ENCODE results near the gene GPR61.

GPR61 gene

DNA sequence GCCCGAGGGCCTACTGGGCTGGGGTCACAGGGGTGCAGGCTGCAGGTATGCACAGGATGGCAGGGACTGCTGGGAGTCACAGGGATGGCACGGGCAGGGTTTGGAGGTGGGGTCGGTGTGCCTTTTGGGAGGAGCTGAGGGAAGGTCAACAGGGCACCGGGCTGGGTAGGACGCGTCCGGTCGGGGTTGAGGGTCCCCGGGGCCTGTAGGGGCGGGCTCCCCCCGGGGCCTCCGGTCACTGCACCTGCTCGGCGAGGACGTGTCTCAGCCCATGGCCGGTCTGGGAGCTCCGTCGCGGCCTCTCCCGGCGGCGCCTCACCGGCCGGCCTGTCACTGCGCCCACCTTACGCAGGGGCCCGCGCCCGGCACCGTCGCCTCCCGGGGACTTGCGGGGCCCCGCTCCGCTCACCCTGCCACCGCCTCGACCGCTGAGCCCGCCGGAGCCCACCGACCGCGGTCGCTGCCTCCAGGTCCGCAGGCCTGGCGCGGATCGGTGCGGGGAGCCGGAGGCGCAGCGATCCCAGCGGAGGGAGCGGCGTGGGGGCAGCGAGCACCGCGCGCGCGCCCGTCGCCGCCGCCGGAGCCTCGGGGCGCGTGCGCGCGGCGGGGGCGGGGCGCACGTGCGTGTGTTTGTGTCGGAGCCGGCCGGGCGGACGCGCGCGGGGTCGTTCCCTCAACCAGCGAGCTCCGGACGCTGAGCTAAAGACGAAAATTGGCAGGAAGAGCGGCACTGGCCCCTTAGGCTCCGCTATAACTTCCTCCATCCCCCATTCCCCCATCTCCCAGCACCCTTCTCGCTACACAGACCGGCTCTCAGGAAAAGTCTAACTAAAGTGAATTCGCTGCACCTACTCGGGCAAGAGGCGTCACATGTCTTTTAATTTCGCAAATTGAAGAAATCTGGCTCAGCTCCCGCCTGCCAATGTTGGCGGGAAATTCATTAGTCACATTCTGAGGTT, 30.2 kb upstream of the GPR61 start, which contains the start of gene AMIGO1:
Gene AMIGO1 (minus strand): TSS at position 552 of the 959 bp plus-strand sequence. CDS start 815 bp downstream, outside the sequence.
- DNase-seq, result peak; percentile 54

DNA sequence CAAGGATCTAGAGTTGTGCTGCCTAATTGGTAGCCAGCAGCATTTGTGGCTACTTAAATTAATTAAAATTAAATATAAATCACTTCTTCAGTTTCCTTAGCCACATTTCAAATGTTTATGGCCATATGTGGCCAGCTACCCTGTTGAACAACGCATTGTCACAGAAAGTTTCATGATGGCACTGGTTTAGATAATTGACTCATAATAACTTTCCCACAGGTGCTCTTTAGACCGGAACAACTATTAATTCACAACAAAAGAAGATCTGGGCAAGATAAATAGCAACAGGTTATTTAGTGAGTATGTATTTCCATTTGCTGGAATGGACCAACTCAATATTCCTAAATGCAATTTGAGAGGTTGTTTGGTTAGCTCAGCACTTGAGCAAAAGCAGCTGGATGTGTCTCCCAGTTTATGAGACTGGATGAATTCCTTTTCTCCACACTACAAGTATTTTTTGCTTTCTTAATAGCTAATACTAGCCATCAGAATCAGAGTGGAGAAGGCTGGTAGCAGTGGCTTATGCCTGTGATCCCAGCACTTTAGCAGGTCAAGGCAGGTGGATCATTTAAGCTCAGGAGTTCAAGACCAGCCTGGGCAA, 26.5 kb upstream of the GPR61 start:
- no peak for DNase-seq

DNA sequence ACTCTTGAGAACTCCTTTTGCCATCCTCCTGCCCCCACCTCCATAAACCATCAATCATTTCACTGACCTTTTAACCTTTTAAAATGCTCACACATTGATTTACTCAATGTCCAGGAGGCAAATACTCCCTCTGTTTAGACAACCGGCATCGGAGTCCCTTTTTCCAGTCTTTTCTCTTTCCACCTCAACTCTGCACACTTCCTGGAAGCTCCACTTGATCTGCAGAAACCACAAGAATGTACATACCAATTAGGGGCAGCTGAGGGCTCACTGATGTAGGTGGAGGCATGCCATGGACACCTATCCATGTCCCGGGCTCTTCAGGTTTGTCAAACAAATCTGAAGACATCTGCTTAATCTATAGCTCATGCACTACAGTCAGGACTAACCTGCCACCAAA, 24.8 kb upstream of the GPR61 start:
- DNase-seq, result no peak

DNA sequence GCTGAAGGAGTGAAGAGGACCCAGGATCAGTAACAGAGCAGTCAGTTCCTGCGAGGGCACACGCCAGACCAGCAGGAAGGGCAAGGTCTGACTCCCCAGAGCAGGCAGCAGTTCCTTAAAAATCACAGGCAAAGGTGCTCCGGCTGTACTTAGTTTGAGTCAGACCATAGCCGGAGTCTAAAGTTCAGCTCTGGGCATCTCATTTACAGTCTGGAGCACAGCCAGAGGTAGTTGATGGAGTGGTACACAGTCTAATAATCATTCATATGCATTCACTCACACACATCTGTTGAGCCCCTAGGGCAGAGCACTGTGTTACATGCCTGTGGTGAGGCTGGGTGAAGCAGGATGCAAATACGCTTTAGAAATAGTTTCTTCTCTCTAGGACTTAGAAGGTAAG, 22.8 kb upstream of the GPR61 start:
- no peak for DNase-seq

DNA sequence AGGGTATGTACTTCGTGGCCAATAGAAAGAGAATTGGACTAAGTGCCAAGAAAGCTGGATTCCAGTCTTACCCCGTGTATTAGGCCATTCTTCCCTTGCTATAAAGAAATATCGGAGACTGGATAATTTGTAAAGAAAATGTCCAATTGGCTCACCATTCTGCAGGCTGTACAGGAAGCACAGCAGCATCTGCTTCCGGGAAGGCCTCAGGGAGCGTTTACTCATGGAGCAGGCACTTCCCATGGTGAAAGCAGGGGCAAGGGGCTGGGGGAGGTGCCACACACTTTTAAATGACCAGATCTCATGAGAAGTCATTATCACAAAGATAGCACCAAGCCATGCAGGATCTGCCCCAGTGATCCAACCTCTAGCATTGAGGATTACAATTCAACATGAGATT, 22.3 kb upstream of the GPR61 start:
- no peak for DNase-seq

DNA sequence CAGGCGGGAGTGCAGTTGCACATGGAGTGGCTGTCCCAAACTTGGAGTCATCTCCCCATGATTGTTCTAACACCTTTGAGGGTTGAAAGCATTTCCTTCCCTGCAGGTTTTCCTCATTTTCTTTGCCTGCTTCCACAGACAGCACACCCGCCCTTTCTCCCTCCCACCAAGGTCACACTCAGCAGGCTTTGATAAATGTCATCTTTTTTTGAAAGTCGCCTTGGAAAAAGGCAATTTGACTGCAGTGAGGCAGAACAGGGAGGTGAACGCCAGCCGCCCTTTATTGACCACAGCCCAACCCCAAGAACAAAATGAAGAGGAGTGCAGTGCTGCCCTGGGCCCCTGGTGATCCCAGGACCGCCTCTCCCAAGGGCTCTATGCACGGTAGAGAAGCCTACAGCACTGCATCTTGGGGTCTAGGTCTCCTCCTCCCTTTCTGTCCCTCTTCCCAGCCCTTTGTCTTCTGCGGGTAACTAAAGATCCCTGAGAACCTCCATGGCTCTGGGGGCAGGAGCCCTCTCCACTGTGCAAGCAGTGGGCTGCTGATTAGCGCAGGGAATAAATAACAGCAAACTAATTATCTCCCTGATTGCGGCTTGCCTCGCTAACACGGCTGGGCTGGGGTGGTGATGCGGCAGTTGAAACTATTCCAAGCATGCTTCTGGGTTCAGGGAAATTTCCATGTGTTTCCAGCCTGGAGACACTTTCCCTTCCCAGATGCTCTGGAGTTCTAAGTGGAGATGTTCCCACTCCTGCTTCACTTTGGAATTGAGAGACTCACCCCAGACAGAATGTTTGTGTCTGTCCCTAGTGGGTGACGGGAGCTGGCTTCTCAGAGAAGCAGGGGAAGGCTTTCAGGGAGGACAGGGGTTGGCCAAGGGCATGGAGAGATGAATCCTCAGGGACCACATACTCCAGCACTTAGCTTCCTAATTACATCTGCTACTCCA, 18.4 kb upstream of the GPR61 start:
- DNase-seq, result no peak

DNA sequence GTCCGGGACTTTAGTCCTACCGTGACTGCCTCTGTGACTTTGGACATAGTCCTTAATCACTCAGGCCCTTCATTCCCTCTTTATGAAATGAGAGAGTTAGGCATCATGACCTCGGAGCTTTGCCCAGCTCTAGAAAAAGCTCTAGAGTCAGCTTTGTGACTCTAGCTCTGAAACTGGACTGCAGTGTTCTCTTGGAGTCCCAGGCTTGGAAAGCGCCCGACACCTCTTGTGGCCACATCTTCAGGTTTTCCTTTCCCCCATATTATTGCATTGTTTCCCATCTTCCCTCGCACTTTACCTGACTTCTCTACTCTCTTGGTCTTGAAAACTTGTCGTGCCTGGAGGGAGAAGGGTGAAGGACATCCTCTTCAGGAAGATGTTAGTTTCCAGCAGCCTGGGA, 17.6 kb upstream of the GPR61 start:
- DNase-seq, result no peak

DNA sequence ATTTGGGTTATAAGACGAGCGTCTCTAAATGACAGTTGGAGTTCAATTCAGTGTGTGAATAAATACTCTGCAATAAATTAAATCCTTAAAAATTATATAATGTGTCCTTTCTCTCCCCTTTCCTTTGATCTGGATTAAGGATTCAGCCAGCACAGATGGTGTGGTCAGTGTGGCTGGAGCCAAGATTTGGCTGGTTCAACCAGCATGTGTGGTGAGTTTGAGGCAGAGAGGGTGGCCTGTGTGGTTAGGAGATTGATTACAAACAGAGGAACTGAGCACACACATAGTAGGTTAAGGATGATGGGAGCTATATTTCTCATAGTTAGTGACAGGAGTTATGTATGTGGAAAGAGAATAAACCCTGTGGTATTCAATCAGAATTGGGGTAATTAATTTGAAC, 16.0 kb upstream of the GPR61 start:
- no peak for DNase-seq

DNA sequence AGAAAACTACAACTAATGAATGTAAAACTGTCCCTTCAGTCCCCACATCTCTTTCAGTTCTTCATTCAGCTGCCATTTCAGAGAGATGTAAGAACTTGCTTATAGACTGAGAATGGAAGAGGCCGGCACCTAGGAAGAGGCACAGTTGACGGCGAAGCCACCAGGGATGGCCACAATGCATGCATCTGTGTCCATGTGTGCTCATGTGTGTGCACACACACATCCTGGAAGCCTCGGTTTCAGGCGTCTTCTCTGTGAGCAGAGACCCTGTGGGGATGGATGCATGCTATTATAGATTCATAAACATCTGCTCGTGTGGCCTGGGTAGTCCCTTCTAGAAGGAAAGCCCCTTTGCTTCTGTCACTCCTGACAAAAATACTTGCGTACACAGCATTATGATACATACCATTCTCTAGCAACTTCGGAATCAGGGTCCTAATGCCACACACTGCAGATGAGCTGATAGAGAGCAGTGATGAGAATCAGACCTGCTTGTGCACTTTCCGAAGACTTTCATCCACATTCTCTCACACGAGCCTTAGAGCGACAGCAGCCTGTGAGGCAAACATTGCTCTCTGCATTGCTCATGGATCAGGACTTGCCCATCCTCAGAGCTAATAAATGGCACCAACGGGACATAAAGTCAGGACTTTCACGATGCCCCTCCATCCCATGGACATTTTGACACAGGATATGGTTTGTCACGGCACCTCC, 12.4 kb upstream of the GPR61 start:
- no peak for DNase-seq

DNA sequence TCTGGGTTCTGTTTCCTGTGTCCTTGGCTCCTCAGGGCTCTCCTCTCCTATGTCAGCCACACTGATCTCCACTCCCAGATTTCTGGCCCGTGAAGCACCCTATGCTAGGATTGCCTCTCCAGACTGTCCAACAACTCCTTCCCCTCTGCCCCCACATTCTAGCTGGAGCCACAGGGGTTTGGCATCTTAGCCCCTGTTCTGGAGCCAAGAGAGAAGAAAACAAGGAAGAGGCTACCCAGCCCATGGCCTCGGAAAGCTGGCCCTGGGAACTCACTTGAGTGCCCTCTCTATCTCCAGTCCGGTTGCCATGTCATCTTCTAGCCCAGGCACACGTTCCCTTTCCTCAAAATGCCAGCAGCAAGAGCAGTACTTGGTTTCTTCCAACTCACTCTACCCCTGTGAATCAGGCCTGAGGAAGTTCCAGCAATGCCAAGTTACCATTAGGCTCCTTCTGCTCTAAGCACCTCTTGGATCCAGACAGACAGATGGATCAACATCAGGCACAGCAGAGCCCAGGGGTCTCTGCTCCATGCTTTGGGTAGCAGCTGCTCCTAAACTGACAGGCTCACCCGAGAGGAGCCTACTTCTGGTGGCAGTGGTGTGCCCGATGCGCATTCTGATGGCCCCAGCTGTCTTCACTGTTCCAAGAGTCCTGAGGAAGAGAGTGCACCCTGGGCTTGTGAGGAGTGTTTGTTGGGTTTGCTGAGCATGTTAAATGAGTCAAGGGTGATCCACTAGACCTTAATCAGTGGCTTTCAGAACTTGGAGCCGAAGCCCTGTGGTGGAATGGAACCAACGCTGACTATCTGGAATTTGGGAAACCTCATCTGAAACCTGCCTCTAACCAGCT, 11.6 kb upstream of the GPR61 start:
- no peak for DNase-seq

DNA sequence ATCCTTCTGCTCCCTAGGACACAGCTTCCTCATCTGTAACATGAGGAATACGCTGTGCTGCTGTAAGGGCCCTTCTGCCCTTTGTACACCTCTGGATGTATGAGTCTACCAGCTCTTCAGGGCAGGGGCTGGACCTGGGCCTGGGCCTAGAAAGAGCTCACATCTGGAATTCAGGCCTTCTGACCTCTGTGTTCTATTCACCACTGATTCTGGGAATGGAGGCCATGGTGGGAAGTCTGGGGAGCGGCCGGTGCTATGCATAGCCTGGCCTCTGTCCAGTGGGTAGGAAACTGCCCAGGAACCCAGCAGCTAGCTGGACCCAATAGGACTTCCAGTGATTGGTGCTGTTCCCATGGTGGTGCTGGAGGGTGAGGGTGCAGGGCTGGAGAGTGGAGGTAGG, 11.0 kb upstream of the GPR61 start:
- DNase-seq, result no peak

DNA sequence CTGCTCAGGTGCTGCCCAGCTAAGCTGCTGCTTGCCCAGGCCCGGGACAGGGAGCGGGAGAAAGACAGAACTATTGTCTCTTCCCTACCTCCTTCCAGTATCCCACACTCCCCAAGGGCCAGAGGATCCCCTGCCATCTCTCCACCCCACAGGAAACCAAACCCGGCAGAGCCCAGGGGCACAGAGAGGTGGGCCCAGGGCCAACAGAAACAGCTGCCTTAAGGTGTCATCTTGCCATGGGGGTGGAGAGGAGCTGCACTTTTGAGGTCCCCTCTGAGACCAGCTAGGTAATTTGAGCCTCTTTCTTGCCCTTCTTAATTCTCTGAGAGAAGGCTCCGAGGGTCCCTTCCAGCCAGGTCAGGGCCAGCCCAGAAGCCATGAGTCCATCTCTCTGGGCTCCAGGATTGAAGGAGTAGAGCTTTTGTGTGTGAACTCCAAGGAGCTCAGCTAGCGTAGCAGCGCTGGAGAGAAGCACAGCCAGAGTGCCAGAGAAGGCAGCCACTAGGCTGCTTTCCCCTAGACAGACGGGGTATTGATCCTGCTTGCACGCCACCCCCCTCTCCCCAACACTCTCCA, 9.7 kb upstream of the GPR61 start:
- DNase-seq, result no peak

DNA sequence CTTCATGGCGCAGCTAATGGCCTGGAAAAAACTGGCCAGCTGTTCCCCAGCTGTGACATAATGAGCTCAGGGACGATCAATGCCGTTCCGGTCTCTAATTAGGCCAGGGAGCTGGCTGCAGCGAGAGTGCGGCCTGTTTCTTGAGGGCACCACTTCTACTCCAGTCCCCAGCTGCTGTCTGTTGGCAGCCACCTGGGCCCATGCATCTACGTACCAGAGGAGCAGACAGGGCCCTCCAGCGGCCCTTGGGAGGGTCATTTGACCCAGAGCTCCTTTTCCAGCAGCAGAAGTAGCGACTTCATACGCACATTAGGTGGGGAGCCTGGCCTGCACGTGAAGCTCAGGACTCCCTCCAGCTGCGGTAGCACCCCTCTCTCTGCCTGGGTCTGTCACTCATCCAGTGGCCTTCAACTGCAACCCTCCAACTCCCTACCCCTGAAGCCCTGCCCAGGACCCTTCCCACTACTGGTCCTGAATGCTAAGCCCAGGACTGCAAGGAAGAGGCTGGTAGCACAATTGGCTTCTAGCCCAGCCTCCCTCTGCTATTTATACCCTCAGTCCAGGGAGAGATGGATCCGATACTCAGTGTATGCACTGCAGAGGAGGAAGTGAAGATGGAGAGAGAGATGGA, 9.1 kb upstream of the GPR61 start:
- DNase-seq, result no peak

DNA sequence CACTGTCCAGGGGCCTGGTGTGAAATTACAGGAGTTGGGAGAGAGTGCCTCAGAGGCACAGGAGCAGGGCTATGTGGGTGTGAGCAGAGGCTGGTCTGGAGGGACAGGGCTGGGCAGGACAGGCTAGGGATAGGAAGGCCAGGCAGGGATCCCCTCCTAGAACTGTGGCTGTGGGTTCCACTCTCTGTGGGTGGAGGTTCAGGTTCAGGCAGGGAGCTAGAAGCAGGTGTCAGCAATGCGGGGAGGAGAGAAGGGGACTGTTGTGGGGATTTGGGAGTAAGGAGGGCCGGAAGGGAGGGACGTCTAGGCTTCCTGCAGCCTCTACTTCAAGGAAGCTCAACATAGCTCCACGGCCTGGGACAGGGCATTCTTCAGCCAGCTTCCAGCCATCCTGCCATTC, 8.3 kb upstream of the GPR61 start:
- no peak for DNase-seq

DNA sequence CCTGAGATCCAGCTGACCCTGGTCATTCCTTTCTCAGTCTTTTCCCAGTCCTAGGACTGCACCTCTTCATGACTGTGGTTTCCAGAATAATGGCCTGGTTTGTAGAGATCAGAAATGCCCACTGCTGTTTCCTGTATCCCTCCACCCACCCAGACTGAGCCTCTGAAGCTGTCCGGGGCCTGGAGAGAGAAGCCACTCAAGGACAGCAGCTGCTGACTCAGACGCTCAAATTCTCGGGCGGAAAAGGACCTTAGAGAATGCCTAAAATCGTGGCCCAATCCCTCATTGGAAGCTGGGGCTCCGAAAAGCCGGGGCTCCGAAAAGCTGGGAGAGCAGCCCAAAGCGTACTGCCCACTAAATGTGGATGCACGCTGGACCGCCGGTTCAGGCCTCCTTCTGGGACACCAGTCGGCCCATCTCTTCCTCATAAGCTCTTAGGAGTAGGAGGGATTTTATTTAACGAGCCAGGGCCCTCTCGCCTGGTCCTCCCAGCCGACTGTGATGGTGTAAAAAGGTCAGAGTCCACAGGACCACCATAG, 7.8 kb upstream of the GPR61 start:
- DNase-seq, result no peak

DNA sequence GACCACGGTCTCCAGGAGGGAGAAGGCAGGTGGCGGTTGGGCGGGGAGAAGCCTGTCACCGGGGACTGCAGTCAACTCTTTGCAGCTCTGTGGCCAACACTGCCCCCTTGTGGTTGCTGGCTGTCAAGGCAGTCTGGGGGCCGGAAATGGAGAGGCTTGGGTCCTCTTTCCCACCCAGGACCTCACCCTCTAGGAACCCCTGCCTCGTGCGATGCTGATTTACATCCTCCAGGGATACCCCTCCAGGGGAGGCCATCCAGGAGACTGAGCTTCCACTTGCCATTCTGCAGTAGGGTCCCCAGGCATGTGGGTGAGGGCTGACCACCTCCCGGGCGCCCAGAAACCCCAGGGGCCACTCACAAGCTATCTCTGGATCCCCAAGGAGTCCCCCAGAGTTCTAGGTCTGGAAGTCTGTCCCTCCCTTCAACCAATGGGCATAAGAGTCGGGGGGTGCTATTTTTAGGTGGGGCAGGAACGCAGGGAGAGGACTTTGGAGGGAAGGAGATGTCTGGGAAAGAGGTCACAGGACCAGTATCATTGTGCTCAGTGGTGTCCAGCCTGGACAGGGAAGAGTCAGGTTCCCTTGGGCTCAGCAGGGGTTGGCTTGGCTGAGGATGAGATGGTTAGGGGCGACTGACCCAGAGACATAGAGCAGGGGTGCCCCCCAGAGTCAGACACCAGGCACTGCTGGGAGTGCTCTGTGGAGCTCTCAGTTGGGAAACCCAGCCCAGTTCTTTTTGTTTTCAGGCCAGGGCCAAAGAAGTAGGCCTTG, 7.1 kb upstream of the GPR61 start:
- DNase-seq, result peak; percentile 91

DNA sequence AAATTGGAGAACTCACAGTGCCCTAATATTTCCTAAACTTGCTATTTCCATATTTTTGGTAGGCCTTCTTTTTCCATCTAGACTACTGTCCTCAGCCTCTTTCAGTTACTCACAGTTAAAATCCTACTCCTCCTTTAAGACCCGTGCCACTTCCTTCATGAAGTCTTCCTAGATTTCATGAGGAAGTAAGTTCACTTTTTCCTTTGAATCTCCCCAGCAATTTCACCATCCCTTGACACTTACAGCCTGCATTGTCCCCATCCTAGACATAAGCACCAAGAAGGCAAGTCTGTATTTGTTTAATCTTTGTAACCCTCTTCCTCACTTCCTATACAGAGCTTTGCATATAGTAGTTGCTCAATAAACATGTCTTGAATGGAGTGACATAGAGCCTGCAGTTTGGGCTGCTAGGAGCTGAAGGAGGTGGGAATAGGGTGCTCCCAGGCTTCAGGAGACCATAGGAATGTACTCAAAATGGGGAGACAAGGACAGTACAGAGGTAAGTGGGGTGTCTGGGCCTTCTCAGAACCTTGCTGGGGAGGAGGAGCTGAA, 5.3 kb upstream of the GPR61 start:
- DNase-seq, result no peak

DNA sequence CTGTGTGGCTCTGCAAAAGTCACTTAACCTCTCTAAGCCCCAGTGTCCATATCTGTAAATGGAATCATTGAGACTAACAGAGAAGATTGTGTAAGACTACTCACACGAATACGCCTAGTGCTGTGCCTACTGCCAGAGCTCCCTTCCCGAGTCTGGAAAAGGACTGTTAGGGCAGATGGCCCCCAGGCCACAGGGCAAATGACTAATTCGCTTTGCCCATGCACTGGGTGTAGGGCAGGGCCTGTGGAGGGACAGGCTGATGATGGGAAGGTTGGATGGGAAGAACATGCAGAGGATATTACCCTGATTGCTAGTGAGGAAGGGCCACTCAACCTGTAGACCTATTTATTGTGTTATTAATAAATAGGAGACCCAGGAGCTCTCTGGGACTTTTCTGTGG, 4.2 kb upstream of the GPR61 start:
- DNase-seq, result no peak

DNA sequence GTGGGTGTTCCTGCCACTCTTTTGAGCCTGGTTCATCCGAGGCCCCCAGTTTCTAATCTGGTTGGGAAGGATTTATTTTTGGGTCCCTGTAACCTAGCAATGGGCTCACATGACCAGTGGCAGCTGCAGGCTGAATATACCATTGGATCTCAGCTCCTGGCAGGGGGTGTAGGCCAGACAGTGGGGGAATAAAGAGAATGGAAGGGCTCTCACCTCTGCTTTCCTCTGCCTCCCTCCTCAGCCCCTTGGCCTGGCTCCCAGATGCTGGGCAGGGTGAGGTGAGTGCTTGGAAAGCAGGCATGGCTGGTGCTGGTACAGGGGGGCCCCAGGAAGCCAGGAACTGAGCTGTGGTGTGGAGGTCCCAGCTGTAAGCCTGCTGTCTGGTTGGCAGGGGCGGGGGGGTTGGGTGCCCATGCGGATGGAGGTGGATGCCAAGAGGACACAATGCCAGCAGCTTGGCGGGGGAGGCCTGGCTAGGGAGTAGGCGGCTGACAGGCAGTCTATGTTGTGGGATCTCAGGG, 3.6 kb upstream of the GPR61 start:
- DNase-seq, result no peak

Measured in activated CD4-positive, alpha-beta T cell treated with anti-CD3 and anti-CD28 coated beads, Interleukin-10, Interleukin-2, amounts not matched to agents 100 ng/mL and 50 ng/mL, durations not matched to agents 16 hours and 8 hours (primary cell).